Activated T-cell treated with anti-CD3 and anti-CD28 coated beads, Interleukin-2, amount 50 U/mL, for 48 hours (primary cell): ENCODE measurements around the gene BCAR3.
"Not testable (repeated sequence)": the region's sequence is repeated elsewhere in the genome, so short reads cannot be mapped to it uniquely, and the experiment has no call there.

Experiments
- DNase-seq, 2 experiments: peaks; one replicate each; pipeline ENCODE4 v3.0.0-alpha.2; 2020

Gene BCAR3

DNA sequence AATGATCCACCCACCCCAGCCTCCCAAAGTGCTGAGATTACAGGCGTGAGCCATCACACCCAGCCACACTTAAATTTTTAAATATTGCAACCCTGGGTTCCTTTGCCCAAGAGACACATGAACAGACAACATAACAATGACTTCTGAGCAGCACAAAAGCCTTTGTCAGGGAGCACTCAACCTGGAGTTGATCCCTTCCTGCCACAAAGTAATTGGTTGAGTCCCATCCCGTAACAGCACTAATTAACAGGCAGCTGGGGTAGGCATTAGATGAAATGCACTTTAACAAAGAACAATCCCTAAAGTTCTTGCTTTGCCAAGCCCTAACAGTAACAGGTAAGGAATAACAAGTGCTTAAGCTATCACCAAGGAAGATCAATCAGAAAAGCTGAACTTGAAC, 5.9 kb upstream of the BCAR3 start:
- DNase-seq = no peak

DNA sequence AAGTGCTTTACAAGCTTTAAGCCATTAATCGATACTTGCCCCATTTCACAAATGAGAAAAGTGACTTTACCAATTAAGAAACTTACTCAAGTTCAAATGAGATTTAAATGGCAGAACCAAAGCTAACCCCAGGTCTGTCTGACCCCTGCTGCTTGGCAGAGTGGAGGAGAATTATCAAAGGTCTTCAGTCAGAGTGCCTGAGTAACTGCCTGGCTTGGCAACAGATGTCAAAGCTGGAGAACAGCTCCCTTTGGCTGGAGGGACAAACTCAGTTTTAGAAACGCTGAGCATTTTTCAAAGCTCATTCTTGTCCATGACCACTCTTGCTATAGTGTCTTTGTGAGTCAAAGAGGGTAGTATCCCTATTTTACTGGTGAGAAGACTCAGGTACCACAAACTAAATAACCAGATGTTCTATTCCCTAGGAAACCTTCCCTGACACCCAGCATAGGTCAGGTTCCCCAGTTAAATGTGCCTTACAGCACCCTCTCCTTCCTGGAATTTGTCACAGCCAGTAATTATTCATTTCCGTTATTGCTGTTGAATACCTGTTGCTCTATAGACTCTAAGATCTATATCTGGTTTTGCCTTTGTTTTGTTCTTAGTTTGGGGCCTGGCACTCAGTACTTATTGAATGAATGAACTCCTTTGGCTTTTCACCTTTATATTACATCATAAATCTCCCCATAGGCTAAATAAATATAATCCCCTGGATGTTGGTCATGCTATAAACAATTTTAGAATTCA, 5.0 kb upstream of the BCAR3 start:
- DNase-seq = no peak

DNA sequence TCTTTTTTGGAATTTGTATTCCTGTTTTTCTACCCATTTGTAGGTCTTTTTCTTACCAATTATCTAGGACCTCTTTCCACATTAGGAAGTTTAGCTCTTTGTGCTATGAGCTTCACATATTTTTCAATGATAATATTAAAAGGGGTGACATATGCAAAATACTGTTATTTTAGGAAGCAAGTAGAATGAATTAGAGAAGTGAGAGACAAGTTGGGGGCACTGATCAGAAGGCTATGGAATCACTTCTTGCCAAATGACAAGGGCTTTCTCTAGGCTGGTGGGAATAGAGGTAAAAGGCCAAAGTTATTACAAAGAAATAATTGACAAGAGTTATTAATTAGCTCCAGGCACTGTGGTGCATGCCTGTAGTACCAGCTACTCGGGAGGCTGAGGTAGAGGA, 4.3 kb upstream of the BCAR3 start:
- DNase-seq = no peak

DNA sequence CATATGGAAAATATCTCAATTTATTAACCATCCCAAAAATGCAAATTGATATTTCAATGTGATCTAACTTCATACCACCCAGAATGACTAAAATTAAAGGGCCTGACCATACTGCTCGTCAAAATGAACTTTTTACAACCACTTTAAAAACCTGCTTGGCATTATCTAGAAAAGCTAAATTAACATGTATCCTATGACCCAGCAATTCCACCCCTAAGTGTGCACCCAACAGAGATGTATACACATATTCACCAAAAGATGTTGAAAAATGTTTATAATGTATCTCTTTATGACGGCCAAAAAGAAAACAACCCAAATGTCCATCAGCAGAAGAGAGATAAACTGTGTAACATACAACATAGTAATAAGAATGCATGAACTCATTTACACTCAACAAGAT, 1.6 kb upstream of the BCAR3 start:
- DNase-seq = no peak

DNA sequence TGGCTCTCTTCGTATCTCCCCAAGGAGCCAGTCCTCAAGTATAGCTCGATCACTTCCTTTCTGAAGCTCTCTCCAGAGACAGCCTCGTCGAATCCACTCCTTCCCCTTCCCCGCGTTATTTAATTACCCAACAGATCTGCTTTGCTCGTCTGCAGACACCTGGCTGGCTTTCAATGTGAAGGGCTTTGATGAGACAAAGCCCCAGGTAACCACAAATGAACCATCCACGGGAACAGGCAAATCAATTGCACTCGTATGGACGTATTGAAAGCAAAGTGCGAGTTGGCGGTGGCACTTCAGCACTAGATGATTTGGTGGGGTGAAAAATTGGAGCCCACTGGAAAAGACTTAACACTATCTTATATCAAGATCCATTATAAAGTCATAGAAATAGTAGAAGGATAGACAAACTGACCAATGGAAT, 364 bp upstream of the BCAR3 start:
- DNase-seq = no peak

DNA sequence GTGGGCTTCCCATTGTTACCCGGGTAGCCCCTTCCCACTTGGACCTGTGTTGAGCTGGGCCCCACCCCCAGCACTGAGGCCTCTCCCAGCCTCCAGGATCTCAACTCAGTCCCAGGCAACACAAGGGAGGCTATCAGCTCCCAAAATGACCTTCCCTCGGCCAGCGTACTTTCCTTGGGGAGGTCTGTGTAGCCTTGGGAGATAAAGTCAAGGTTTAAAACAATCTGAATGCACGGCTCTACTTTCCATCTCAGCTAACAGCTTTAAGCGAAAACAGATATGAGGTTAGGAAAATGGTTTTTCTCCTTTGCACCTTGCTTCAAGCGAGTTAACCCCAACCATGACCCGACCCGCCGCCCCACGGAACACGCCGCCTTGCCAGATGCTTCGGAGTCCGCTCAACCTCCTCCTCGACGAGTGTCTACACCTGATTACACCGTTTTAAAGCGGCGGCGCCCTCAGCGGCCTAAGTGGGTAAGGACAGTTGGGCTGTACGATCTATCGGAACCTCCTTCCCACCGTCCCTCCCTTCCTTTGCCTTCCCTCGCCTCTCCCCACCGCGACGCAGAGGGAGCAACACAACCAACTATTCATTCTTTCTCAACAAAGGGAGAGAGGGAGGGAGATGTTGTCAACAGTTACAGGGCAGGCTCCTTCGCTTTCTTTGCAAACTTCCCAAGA, 1.1 kb downstream of the BCAR3 start:
- peak; percentile 75 to 76 for DNase-seq

DNA sequence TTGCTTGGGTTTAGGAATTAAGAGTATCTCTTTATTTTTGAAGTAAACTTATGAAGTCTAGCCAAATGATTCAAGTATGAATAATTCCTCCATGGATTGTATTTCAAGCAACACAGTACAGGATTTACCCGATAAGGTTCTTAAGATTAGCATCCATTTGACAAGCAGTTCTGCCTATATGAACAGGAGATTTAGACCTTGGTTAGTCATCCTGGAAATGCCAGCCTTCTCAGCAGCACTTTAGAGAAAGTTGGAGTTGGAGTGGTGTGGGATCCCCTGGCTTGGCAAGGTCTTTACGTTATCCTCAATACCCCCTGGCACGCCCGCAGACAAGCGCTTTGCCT, 1.6 kb downstream of the BCAR3 start:
- DNase-seq = no peak

DNA sequence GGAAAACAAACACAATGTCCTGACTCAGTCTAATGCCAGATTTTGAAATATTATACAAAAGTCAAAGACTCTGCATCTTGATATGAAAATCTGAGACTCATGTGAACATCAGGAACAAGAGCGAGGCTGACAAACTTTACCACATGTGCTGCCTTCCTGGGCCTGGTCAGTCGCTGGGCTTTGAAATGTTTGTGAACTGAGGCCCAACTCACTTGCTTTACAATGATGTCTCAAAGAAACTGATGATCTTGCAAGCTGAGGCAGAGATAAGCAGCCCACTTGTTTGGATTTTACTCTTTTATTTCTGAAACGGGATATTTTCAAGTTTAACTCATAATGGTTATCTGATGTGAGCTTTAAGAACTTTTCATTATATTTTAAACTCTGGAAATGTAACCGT, 2.1 kb downstream of the BCAR3 start:
- DNase-seq = no peak

DNA sequence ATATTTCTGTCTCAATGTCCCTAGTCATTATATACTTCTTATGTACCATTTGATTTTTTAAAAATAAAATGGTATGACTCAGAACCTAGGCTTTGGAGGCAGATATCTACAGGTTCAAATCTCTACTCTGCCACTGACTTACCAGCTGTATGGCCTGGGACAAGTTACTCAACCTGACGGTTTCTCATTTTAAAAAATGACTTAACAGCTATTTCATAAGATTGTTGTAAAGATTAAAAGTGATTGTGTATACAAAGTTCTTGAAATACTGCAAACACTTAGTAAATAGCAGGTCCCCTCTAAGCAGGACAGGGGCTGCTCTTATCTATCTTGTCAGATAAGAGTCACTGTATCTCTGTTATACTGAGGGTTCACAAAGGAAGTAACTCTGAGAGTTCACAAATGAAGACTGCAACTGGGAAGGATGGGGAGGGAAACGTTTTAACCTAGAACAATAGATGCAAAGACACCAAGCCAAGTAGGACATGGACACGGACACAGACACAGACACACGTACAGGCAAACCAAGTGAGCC, 2.6 kb downstream of the BCAR3 start:
- DNase-seq = no peak

DNA sequence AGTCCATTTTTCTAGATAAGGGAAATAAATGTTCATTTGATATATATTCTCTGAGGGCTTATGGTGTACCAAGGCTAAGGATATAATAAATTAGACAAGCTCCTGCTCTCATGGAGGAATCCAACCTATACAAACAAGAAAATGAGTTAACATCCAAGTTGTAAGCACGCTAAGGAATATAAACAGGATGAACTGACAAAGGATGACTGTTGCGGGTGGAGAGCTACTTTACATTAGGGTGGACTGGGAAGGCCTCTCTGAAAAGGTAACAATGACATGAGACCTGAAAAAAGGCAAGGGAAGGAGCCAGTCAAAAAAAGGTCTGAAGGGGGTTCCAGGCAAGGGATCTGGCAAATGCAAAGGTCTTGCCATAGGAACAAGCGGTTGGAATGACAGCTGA, 3.1 kb downstream of the BCAR3 start:
- DNase-seq = no peak

DNA sequence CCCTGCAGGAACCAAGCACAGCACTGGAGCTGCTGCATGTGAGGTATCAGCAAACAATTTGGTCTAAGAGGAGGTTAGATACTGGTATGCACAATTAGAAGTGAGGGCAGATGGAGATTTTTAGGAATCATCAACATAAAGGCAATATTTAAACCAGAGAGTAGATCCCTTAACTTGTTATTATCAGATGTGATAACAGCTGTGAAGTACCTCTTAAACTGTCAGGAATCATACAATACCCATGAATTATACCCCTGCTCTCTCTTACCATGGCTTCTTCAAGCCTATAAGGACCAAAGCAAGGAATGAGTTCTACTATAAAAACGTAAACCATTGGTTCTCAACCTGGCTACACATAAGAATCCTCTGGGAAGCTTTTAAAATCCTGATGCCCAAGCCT, 3.9 kb downstream of the BCAR3 start:
- no peak for DNase-seq

DNA sequence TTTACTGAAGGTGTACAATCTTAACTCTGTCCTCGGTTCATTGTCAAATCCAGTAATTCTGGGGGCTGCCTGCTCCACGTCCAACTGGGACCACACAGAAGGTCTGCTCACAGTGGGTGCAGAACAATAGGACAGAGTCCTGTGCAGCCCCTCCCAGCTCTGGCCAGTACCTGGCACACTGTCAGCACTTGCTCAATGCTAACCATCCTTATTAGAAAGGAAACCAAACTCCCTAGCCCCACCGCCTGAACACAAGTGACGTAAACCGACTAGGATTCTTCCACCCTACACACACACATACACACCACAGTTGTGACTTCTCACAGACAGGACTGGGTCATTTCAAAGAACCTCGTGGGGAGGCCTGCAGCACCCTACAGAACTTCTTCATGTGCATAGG, 5.2 kb downstream of the BCAR3 start:
- DNase-seq = no peak

DNA sequence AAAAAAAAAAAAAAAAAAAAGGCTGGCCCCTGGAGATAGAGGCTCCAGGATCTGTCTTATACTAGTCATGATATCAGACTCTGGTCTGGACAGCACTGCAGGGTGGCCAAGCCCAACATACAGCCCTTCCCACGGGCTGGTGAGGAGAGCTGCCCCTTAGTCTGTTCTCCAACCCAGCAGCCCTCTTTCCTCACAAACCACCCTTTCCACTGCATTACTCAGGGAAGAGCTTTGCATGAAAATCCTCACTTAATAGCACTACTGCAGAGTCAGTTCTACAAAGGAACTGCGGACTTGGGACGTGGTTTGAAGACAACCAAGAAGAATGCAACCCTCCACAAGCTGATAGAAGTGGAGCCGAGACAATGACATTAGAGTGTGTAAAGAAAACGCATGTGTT, 5.7 kb downstream of the BCAR3 start:
- no peak for DNase-seq

DNA sequence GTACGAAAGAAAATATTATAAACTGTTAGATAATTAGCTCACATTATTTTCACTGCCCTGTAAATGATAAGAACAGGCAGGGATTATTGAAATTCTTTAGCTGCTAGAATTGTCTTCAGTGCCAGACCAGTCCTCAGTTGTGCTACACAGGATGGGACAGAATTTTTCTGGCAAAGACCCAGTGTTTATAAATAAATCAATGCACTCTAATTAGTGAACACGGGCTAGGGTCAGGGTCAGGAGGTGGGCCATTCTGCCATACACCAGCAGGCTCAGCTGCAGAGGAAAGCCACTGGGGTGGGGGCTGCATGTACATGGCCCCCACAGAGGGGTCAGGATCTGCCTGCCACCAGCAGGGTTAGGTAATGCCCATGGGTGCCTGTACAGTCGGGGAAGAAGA, 6.4 kb downstream of the BCAR3 start:
- DNase-seq = no peak

DNA sequence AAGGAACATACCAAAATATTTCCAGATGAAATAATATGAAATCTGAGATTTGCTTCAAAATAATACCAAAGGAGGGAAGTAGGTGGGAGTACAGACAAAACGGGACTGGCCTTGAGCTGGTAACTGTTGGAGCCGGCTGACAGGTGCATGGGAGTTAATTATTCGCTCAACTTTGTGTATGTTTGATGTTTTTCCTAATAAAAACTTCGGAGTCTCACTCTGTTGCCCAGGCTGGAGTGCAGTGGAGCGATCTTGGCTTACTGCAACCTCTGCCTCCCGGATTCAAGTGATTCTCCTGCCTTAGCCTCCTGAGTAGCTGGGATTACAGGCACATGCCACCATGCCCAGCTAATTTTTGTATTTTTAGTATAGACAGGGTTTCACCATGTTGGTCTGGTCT, 7.6 kb downstream of the BCAR3 start:
- not testable (repeated sequence) for DNase-seq

DNA sequence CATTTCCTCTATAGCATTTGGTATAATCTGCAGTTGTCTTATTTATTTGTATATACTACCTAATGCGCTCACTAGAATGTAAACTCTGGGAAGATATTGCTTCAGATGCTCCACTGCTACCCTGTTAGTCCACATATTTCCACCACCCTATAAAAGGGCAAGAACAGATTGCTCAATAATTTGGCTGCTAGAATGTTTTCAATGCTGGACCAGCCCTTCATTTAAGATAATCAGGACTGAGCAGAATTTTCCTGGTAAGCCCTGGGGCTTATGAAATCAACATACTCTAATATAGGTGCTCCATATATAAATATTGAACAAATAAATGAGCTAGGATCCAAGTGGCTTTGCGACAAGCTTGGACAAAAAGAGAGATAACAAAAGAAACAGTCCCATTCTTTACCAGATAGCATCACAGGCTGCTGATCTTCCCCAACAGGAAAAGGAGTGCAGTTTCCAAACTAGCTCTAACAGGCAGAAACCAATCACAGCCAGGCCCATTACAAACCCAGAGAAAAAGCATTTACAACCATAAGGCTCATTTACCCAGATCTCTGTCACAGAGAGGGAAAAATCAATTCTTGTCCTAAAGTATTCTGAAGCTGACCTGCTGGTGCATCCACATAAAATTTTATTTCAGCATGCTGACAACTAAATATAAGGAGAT, 8.3 kb downstream of the BCAR3 start:
- DNase-seq = no peak

DNA sequence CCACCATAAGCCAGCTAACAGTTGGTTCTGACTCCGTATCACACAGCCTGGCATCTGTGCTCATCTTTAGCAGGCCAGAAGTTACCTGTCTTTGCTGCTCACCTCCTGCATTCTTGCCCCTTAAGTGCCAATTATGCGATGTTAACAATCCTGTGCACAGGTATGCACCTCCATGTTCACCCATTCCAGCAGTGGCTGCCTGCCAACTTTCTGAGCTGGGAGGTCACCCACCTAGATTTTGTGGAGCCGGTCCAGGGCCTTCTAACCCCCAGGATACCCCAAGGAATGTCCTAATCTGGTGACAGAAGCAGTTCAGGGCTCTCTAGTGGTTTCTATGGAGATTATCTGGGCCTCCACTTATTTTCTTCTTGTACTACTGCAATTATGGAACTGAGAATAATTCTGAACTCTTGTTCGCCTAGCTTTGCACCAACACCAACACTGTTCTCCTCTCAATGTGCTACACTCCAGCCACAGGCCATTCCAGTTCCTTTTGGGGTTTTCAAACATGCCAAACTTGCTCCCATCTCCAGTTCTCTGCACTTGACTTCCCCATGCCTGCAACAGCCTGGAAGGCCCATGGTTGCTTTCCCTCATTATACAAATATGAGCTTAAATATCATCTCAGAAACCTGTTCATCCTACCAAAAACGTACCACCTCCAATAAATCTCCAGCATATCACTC, 9.0 kb downstream of the BCAR3 start:
- no peak for DNase-seq

DNA sequence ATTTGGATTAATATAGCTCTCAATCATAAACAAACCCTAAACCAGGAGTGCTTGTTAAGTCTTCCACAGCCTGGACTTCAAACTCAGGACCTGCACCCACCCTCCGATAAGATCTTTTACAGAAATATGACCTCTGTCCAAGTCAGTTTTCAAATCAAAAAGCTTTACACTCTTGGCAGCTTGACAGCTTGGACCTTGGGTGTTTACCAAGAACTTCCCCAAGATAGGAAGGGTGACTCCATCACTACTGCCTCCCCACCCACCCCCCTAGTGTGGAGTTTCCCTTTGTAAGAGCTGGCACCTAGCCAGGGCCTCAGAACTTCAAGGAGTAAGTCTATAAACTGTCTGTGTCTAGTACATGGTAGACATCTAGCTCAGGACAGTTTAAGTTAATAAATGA, 9.6 kb downstream of the BCAR3 start:
- DNase-seq = no peak

DNA sequence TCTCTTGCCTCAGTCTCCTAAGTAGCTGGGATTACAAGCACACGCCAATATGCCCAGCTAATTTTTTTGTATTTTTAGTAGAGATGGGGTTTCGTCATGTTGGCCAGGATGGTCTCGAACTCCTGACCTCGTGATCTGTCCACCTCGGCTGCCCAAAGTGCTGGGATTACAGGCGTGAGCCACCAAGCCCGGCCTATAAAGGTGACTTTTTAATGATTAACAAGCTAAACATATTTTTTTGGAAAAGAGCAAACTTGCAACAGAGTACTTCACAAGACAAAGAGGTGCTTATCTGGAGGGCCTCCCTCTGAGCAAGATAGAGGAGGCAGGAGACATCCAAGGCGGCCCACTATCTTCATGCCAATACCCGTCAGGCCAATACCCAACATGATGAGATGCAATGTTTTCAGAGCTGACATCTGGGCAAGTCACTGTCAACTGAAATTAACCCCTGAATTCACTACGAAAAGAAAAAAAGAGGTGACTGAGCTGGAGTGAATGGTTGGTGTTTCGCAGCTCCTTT, 10.5 kb downstream of the BCAR3 start:
- no peak for DNase-seq

DNA sequence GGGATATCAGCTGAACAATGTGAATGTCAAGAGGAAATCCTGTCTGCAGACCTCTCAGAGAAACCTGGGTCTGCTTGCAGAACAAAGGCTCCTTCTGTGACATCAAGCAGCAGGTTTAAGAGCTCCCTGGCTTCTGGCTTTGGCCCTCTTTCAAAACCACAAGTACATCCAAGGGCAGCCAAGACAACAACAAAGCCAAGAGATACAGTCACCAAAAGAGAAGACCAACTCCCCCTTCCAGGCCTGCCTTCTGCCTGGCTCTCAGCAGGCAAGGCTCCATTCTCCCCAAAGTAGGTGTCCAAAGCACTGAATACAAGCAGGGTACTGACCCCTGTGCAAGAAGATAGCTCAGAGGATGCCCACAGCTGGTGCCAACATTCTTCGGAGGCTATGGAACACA, 11.5 kb downstream of the BCAR3 start:
- DNase-seq = no peak

DNA sequence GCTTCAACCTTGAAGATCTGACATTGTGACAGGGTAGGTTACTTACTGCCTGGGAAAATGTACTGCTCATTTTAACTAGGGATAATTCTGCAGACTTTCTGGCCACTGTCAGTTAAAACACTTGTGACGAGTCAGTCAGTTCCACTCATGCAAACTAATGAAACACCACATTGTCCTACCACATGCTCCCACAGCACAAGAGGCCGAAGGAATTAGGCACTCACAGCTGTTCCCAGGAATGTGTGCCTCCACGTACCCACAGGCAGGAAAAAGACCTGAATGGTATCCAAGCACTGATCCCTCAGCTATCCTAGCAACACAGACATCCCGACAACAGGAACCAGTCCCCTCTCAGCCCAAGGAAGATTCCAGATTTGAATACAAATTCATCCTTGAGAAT, 12.3 kb downstream of the BCAR3 start:
- DNase-seq = no peak

DNA sequence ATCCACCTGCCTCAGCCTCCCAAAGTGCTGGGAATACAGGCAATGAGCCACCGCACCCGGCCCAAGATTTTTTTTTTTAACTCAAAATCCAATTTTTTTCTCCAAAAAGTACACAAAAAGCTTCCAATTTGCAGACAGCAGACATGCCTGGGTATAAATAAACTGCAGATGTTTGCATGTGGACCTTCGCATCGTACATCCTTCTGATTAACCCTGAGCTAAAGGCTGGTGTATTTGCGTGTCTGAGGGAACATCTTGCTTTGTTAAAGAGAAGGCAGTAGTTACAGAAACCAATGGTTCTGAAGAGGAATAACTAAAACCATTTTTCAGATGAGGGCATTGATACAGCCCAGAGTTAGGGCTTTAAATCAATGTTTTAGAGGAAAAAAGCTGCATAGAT, 12.7 kb downstream of the BCAR3 start:
- DNase-seq = no peak

DNA sequence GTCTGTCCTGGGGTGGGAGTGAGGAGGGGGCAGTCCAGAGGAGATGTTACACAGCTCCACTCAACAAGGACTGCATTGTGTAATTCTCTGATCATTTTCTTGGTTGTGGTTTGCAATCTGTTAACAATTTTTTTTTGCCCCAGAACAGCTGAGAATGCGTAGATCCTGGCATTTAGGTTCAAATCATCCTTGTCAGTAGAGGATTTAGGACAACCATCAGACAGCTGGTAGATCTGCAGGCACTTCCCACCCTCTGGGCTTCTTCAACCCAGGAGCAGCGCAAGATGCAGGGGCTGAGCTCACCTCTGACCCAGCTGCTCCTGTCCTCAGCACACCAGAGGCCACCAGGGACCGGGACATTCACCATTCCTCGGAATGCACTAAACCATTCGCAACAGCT, 13.5 kb downstream of the BCAR3 start:
- DNase-seq = no peak
